CD4-positive, alpha-beta T cell treated with Interleukin-21 for 1 hour (primary cell): ENCODE measurements around the gene SLC16A10.
"Not testable (repeated sequence)": the region's sequence is repeated elsewhere in the genome, so short reads cannot be mapped to it uniquely, and the experiment has no call there.

ENCODE experiments used
- DNase-seq: peaks from one replicate; pipeline ENCODE4 v3.0.0-alpha.2; 2020

SLC16A10 gene

GRCh38 chr6:111134236-111134869 is 47.0 kb downstream of the SLC16A10 start:
- DNase-seq: not testable (repeated sequence)

DNA sequence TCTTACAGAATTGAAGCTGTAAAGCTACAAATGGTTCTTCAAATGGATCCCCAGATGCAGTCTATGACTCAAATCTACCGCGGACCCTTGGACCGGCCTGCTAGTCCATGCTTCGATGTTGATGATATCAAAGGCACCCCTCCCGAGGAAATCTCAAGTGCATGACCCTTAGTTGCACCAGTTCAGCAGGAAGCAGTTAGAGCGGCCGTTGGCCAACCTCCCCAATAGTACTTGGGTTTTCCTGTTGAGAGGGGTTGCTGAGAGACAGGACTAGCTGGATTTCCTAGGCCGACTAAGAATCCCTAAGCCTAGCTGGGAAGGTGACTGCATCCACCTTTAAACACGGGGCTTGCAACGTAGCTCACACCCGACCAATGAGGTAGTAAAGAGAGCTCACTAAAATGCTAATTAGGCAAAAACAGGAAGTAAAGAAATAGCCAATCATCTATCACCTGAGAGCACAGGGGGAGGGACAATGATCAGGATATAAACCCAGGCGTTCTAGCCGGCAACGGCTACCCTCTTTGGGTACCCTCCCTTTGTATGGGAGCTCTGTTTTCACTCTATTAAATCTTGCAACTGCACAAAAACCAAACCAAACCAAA is 50.3 kb downstream of the SLC16A10 start:
- not testable (repeated sequence) for DNase-seq

GRCh38 chr6:111147440-111147839 is 60.1 kb downstream of the SLC16A10 start:
- DNase-seq: no peak

GRCh38 chr6:111148110-111148509 is 60.8 kb downstream of the SLC16A10 start:
- DNase-seq: no peak

DNA sequence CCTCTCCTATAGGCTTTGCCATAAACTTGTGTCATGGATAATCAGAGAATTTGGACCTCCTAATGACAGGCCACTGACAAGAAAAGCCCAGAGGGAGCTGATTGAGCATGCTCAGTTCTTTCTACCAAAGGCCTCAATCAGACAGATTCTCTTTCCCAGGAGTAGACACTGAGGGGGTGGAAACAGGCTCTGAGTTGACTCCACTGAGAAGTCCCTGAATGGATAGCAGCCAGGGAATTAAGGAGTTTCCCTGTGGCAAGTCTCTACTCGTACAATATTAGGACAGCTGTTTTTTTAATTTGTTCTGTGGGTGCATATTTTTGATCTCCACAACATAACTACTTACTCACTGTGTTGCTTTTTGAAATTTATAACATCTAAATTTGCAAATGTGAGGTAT is 63.3 kb downstream of the SLC16A10 start:
- no peak for DNase-seq

- DNase-seq: no peak
Measured at GRCh38 chr6:111154981-111155380, 67.7 kb downstream of the SLC16A10 start.

GRCh38 chr6:111157412-111157811 is 70.1 kb downstream of the SLC16A10 start:
- no peak for DNase-seq

- DNase-seq: no peak
Measured at GRCh38 chr6:111159633-111160032, 72.3 kb downstream of the SLC16A10 start.

GRCh38 chr6:111161650-111162049 is 74.3 kb downstream of the SLC16A10 start:
- DNase-seq: no peak

DNA sequence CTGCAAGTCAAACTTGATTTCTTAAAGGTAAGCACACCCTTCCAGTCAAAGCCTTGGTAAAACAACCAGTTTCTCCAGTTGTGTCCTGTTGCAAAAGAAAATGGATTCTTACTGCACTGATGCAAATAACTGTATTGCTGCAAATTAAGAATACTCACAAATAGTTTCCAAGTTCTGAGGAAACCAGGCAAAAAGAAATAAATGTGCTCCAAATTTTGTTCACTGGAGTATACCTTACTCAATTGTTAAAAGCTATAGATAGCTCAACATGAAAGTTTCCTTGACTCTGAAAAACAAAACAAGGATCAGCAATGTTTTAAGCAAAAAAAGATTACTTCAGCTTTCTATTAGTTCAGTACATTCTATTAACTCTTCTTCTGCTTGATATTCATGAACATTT is 75.2 kb downstream of the SLC16A10 start:
- DNase-seq: no peak

GRCh38 chr6:111171577-111172400 is 84.5 kb downstream of the SLC16A10 start:
- DNase-seq: no peak

DNA sequence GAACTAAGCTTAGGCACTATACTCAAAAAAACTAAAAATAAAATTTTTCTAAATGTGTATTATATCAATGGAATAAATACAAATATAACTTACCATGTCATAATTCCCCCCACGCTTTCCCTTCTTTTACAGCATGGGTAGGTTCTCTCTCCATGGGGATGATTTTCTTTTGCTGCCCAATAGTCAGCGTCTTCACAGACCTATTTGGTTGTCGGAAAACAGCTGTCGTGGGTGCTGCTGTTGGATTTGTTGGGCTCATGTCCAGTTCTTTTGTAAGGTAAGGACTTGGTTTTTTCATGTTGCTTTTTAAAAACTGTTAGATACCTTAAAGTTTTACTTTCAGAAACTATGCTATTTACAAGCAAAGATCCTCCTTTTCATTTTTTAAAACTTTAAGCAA is 85.3 kb downstream of the SLC16A10 start:
- no peak for DNase-seq

DNA sequence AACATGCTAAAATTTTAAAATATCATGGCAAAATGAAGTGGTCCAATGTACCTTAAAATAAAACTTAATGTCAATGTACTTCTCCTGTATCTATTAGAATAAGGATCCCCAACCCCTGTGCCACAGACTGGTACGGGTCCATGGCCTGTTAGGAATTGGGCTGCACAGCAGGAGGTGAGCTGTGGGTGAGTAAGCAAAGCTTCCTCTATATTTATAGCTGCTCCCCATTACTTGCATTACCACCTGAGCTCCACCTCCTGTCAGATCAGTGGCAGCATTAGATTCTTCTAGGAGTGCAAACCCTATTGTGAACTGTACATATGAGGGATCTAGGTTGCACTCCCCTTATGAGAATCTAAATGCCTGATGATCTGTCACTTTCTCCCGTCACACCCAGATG is 86.0 kb downstream of the SLC16A10 start:
- no peak for DNase-seq

- peak; percentile 8 for DNase-seq
Measured at GRCh38 chr6:111173946-111174345, 86.6 kb downstream of the SLC16A10 start.

GRCh38 chr6:111175109-111175508 is 87.8 kb downstream of the SLC16A10 start:
- no peak for DNase-seq

GRCh38 chr6:111176038-111176759 is 88.9 kb downstream of the SLC16A10 start:
- no peak for DNase-seq

DNA sequence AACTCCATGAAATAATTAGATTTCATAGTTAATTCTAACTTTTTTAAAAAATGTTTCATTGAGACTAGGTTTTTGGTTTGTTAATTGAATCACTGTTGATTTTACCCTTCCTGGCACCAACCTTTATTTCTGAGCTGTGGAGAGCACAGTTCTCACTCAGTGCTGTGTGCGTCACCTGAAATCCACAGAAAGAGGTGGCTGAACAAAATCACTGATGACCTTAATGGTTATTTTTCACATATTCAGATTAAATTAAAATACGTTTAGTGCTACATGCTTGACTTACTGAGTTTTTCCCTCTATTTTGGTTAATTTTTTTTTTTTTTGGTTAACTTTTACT is 89.4 kb downstream of the SLC16A10 start:
- no peak for DNase-seq

GRCh38 chr6:111177131-111177530 is 89.8 kb downstream of the SLC16A10 start:
- DNase-seq: no peak

DNA sequence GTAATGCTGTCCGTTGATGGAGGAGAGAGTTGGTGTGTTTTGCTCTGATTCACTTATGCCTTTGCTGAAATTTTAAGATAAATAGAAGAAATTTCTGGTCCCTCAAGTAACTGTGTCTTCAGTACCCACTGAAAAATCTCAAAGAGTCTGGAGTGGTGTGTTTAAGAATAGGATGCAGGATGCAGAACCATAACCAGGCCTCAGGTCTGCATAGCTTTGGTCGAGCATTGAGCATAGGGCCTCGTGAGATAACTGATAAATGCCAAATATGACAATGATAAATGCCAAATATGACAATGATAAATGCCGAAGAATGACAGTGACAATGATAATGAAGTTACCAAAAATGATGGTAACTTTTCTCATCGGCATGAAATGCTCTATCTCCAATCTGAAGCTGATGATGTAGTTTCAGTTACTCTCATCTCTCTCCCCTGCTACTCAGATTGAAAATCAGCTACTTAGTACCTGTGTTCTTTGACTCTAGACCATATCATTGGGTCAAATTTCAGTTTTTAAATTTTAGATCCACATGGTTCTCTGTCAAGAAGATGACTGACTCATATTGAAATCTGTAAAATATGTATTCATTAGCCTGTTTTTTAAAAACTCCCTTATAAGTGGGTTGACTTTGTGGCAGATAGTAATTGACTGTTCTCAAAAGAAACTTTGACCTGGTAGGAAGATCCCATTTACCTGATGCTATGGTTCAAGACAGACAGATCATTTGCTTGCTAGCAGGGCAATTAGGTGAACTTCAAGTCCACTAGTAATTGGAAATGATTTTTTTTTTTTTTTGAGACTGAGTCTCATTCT is 96.6 kb downstream of the SLC16A10 start:
- DNase-seq: no peak

DNA sequence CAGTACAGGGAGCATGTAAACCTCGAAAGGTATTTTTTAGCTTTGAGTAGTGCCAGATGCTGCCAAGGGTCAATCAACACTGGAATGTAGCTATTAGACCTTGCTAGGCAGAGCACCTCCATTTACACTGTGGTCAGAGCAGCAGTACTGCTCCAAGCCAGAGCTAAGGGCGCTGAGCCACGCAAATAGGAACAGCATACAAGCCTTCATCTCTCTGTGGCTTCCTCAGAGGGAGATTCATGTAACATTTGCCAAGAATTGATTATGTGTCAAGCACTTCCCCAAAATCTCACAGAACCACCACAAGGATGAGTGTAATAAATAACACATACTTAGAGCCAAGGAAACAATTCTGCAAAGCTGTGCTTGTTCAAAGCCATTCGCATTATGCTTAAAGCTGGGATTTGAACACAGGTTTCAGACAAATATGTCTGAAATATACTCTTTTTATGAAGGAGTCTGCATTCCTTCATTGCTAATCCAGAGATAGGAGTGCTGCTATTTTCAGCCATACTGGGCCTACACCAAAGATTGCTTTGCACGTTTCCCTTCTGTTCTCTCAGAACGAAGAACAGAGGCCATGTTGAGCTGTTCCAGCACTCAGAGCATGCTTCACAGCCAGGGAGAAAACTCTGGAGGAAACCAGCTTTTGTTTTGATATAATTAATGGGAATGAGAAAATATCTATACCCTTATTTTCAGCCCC is 97.7 kb downstream of the SLC16A10 start:
- DNase-seq: no peak

GRCh38 chr6:111185954-111186353 is 98.7 kb downstream of the SLC16A10 start:
- no peak for DNase-seq

GRCh38 chr6:111187874-111188273 is 100.6 kb downstream of the SLC16A10 start:
- DNase-seq: no peak
